Thyroid gland (tissue), 4 donors: ENCODE data around the gene STK40. TPM values are rescaled to one million over a fixed set of nuclear protein-coding genes. Genes with fewer than 3 reads are reported as not detected.
A peak's percentile ranks its signal among the peaks of the same experiment; 100 is the strongest.

Experiments used
- DNase-seq, 2 donors: peaks; one replicate each; pipeline ENCODE4 v3.0.0-alpha.2; 2019
- H3K27ac ChIP-seq, 3 donors: fragments of 200-600 bp; sonication (generic); 1 replicate in 2 of 3; 2 replicates in 1 of 3; pipeline ENCODE4 v1.5.1; 2016 to 2019; ENCODE audit warnings: mild to moderate bottlenecking in 1 of 3, moderate library complexity in 1 of 3
- H3K27me3 ChIP-seq: fragments of 200-600 bp; sonication (generic); one replicate; pipeline ENCODE4 v1.5.1; 2019
- H3K36me3 ChIP-seq, 2 donors: fragments of 200-600 bp; sonication (generic); one replicate each; pipeline ENCODE4 v1.5.1; 2016 to 2019
- H3K4me1 ChIP-seq, 2 donors: fragments of 200-600 bp; sonication (generic); one replicate each; pipeline ENCODE4 v1.5.1; 2017 to 2019
- H3K4me3 ChIP-seq, 3 donors: fragments of 200-600 bp; sonication (generic); replicated peaks in 1 of 3; 1 replicate in 2 of 3; 2 replicates in 1 of 3; pipeline ENCODE4 v1.5.1; 2016; ENCODE audit warnings: mild to moderate bottlenecking in 1 of 3
- H3K9me3 ChIP-seq: fragments of 200-600 bp; sonication (generic); one replicate; pipeline ENCODE4 v1.5.1; 2017
- POLR2A ChIP-seq, 2 donors: fragments of 450-650 bp; IDR thresholded peaks; one replicate each; pipeline ENCODE4 v1.6.1; 2017; ENCODE audit warnings: antibody characterized with exemption in 2 of 2, mild to moderate bottlenecking in 2 of 2, moderate library complexity in 1 of 2
- WGBS, 2 donors: methylation state at CpG; one replicate each; pipeline ENCODE4 v1.1.5; 2017; 5-methylcytosine and 5-hydroxymethylcytosine counted together
- intact Hi-C: fragments of 100-400 bp; cut with DNase I; formaldehyde crosslinking; loops from one replicate; pipeline ENCODE4 v1.15.1; 2023
- total RNA-seq, 4 donors: library from RNA; depleted of rRNA; stranded (reverse); fragments of >200 nt; gene quantifications; one replicate each; pipeline ENCODE4 v1.2.3, GENCODE V29; 2016
- TF ChIP-seq, protein P1 (sequence below), 6 experiments: fragments of 200-600 bp in 3 of 6; fragments of 450-650 bp in 3 of 6; sonication (generic) in 3 of 6; IDR thresholded peaks; one replicate each; pipeline ENCODE4 v1.5.1; 2016 to 2019; ENCODE audit warnings: antibody characterized with exemption in 6 of 6, mild to moderate bottlenecking in 2 of 6, inconsistent platforms in 1 of 6, moderate library complexity in 1 of 6

Gene STK40
- total RNA-seq, 4 donors from 2014 or later: 37.0 to 61.1 (median 50.9) TPM

GRCh38 chr1:36339615-36340014 is 46.1 kb downstream of the STK40 start:
- TF ChIP-seq, protein P1, sequence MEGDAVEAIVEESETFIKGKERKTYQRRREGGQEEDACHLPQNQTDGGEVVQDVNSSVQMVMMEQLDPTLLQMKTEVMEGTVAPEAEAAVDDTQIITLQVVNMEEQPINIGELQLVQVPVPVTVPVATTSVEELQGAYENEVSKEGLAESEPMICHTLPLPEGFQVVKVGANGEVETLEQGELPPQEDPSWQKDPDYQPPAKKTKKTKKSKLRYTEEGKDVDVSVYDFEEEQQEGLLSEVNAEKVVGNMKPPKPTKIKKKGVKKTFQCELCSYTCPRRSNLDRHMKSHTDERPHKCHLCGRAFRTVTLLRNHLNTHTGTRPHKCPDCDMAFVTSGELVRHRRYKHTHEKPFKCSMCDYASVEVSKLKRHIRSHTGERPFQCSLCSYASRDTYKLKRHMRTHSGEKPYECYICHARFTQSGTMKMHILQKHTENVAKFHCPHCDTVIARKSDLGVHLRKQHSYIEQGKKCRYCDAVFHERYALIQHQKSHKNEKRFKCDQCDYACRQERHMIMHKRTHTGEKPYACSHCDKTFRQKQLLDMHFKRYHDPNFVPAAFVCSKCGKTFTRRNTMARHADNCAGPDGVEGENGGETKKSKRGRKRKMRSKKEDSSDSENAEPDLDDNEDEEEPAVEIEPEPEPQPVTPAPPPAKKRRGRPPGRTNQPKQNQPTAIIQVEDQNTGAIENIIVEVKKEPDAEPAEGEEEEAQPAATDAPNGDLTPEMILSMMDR (IDR thresholded peaks at IDR 0.05): no peak
- no peaks in the 10 kb centered on the region for H3K27me3 ChIP-seq
- H3K36me3 ChIP-seq: peaks cover 17 to 21% of the 10 kb centered on the region in 2 donors
- H3K4me1 ChIP-seq: peaks cover 5 to 27% of the 10 kb centered on the region in 2 donors
- WGBS, 2 donors: 75 to 95% methylated on average over 9 of the region's 9 CpGs
- peak overlapping the region in 2 of 3 donors; percentile 0 to 50 for H3K27ac ChIP-seq
- intact Hi-C loops: no loop called here
- no peaks in the 10 kb centered on the region for H3K9me3 ChIP-seq
- DNase-seq: no peak
- H3K4me3 ChIP-seq: no peak overlapping the region

- DNase-seq: peak; percentile 76 to 80
- Histone ChIP-seq H3K27ac (peak overlapping the region; percentile 40 to 50 (median 42)), H3K4me1 (peaks cover 5 to 27% of the 10 kb centered on the region in 2 donors), H3K9me3 (no peaks in the 10 kb centered on the region), H3K27me3 (no peaks in the 10 kb centered on the region), H3K4me3 (no peak overlapping the region), H3K36me3 (peaks cover 17% of the 10 kb centered on the region in 2 donors)
- TF ChIP-seq, protein P1 (IDR thresholded peaks at IDR 0.05): no peak
- no peak for TF ChIP-seq POLR2A (IDR thresholded peaks at IDR 0.05)
- intact Hi-C loops: no loop called here
- WGBS, 2 donors: 47 to 49% methylated on average over 6 to 7 of the region's 7 CpGs
Observed at GRCh38 chr1:36339215-36339614, 46.5 kb downstream of the STK40 start.

DNA sequence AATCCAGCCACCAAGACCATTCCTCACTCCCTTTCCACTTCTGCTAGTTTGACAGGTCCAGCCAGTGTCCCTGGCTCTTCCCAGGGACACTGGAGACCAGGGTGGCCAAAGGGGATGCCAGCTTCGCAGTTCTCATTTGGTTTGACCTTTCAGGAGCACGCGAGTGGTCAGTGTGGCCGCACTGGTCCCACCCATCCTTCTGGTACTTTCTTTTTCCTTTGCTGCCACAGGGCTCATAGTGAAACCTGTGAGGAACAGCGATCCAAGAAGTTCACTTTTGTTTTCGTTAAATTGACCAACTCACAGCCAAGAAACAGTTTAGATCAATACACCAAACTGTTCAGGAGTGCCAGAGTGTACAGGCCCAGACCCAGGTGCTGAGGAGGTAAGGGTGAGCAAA is 47.9 kb downstream of the STK40 start:
- H3K9me3 ChIP-seq: no peaks in the 10 kb centered on the region
- WGBS, 2 donors: 81 to 83% methylated on average over 6 of the region's 6 CpGs
- peaks cover 5 to 20% of the 10 kb centered on the region in 2 donors for H3K4me1 ChIP-seq
- H3K27ac ChIP-seq: no peak overlapping the region
- H3K4me3 ChIP-seq: no peak overlapping the region
- TF ChIP-seq, protein P1 (IDR thresholded peaks at IDR 0.05): no peak
- no peak for TF ChIP-seq POLR2A (IDR thresholded peaks at IDR 0.05)
- intact Hi-C loops: no loop called here
- DNase-seq: no peak
- peaks cover 13 to 17% of the 10 kb centered on the region in 2 donors for H3K36me3 ChIP-seq
- no peaks in the 10 kb centered on the region for H3K27me3 ChIP-seq

GRCh38 chr1:36330940-36331339 is 54.8 kb downstream of the STK40 start:
- Histone ChIP-seq H3K9me3 (no peaks in the 10 kb centered on the region), H3K36me3 (no peaks in the 10 kb centered on the region), H3K4me1 (peaks cover 0 to 4% of the 10 kb centered on the region in 2 donors), H3K4me3 (no peak overlapping the region), H3K27me3 (no peaks in the 10 kb centered on the region), H3K27ac (no peak overlapping the region)
- TF ChIP-seq, protein P1 (IDR thresholded peaks at IDR 0.05): no peak
- no peak for TF ChIP-seq POLR2A (IDR thresholded peaks at IDR 0.05)
- intact Hi-C loops: no loop called here
- WGBS, 2 donors: 90 to 91% methylated on average over 15 of the region's 15 CpGs
- DNase-seq: no peak

DNA sequence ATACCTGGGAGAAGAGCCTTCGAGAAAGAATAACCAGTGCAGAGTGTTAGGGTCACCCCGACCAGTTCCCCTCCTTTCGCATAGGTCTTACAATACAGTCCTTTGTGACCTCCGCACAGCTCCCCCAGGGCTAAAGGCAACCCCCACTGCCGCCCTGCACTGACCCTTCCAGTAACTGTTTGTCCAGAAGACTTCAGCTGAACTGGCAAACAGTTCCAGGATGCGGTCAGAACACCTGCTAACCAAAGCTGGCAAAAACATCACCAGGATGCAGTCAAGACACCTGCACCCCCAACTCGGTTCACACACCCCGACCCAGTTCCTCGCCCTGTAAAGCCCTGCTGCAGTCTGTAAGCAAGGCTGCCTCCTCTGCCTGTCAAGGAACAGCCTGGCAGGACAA is 55.9 kb downstream of the STK40 start:
- intact Hi-C loops: no loop called here
- Histone ChIP-seq H3K36me3 (no peaks in the 10 kb centered on the region), H3K27me3 (no peaks in the 10 kb centered on the region), H3K9me3 (no peaks in the 10 kb centered on the region), H3K27ac (no peak overlapping the region), H3K4me3 (no peak overlapping the region), H3K4me1 (peaks cover 0 to 4% of the 10 kb centered on the region in 2 donors)
- WGBS, 2 donors: 85% methylated on average over 9 of the region's 9 CpGs
- TF ChIP-seq POLR2A (IDR thresholded peaks at IDR 0.05): no peak
- TF ChIP-seq, protein P1 (IDR thresholded peaks at IDR 0.05): no peak
- DNase-seq: no peak
